C4-2B (cell line): Measurements from ENCODE around the gene TP53TG5.
A peak's percentile ranks its signal among the peaks of the same experiment; 100 is the strongest.

Experiments
- H3K27ac ChIP-seq: fragments of 450-650 bp; 2 replicates; pipeline ENCODE4 v1.5.1; 2017
- ZFX ChIP-seq: fragments of 450-650 bp; IDR thresholded peaks from 2 replicates; pipeline ENCODE4 v1.6.1; 2017
- TF ChIP-seq, protein P1 (sequence below): fragments of 450-650 bp; conservative IDR thresholded peaks from 2 replicates; pipeline ENCODE4 v1.5.1; 2017; ENCODE audit warnings: mild to moderate bottlenecking

Gene TP53TG5

DNA sequence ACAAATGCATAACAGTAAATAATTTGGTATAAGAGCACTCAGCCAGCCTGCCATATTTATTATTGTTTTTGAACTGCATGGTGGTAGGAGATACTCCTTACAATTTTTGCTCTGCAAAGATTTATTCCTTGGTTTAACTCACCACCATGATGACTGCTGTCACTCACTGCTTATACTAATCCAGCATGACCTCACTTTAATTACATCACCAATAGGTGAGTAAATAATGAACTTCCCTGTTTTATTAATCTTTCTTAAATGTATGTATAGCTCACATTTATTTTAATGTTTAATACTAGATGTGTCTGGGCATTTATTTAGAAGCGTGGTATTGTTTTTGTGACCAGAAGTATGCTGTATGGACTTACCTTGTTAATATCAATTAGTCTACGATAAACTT is 12.8 kb upstream of the TP53TG5 start:
- H3K27ac ChIP-seq = no peak overlapping the region
- TF ChIP-seq, protein P1, sequence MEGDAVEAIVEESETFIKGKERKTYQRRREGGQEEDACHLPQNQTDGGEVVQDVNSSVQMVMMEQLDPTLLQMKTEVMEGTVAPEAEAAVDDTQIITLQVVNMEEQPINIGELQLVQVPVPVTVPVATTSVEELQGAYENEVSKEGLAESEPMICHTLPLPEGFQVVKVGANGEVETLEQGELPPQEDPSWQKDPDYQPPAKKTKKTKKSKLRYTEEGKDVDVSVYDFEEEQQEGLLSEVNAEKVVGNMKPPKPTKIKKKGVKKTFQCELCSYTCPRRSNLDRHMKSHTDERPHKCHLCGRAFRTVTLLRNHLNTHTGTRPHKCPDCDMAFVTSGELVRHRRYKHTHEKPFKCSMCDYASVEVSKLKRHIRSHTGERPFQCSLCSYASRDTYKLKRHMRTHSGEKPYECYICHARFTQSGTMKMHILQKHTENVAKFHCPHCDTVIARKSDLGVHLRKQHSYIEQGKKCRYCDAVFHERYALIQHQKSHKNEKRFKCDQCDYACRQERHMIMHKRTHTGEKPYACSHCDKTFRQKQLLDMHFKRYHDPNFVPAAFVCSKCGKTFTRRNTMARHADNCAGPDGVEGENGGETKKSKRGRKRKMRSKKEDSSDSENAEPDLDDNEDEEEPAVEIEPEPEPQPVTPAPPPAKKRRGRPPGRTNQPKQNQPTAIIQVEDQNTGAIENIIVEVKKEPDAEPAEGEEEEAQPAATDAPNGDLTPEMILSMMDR = no peak
- TF ChIP-seq ZFX = no peak

DNA sequence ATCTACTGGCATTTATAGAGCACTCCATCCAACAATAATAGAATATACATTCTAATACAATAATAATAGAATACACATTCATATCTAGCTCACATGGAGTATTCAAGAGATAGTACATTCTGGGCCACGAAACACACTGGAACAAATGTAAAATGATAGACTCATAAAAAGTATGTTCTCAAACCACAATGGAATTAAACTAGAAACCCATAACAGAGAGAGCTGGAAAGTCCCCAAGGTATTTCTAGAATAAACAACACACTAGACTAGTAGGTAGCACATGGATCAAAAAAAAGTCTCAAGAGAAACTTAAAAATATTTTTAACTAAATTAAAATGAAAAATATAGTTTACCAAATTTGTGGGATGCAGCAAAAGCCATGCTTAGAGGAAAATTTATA is 9.1 kb upstream of the TP53TG5 start:
- TF ChIP-seq, protein P1 = no peak
- TF ChIP-seq ZFX = no peak
- no peak overlapping the region for H3K27ac ChIP-seq

DNA sequence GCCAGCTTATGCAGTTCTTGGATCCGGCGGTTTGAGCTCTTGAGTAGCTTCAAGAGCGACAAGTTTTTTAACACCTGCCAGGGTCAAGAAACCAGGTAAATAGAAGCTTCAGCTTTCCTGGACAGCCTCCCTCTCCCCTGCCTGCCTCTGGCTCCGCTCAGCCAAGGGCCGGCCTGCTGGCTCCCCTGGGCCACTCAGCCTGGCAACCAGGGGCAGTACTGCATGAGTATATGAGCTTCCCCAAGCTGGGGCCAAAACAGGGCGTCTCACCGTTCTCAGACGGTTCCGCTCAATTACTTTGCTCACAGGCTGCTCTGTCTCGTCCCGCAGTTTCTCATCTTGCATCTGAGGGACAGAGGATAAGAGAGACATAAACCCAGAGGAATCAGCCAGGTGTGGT is 856 bp downstream of the TP53TG5 start:
- TF ChIP-seq, protein P1 = no peak
- no peak for TF ChIP-seq ZFX
- no peak overlapping the region for H3K27ac ChIP-seq

DNA sequence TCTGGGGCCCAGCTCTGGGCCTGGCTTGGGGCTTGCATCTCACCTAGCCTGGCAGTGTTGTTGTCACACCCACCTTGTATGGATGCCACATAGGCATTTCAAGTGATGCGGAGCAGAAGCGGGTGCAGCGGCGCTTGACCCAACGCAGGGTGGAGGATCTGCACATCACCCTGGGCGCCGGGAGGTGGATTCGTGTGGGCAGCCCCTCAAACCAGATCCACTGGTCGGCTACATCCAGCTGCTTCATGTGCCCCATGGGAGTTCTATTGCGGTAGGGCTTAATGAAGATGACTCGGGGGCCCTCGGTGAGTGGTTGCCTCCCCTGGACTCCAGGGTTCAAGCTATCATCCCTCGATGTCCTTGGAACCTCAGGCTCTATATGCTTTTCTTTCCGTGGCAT is 3.2 kb downstream of the TP53TG5 start:
- TF ChIP-seq, protein P1 = no peak
- no peak for TF ChIP-seq ZFX
- no peak overlapping the region for H3K27ac ChIP-seq

DNA sequence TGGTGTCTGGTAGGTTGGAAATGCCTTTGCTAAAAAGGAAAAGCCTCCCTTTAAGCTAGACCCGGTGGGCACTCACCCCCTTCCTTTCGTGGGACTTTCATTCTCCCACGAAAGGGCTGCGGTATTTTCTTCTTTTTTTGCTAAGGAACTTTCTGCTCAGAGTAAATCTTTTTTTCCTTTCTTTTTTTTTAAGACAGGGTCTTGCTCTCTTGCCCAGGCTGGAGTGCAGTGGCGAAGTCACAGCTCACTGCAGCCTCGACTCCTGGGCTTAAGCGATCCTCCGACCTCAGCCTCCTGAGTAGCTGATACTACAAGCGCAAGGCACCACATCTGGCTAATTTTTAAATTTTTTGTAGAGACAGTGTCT is 4.0 kb downstream of the TP53TG5 start:
- no peak for TF ChIP-seq ZFX
- TF ChIP-seq, protein P1 = peak; percentile 15
- no peak overlapping the region for H3K27ac ChIP-seq

DNA sequence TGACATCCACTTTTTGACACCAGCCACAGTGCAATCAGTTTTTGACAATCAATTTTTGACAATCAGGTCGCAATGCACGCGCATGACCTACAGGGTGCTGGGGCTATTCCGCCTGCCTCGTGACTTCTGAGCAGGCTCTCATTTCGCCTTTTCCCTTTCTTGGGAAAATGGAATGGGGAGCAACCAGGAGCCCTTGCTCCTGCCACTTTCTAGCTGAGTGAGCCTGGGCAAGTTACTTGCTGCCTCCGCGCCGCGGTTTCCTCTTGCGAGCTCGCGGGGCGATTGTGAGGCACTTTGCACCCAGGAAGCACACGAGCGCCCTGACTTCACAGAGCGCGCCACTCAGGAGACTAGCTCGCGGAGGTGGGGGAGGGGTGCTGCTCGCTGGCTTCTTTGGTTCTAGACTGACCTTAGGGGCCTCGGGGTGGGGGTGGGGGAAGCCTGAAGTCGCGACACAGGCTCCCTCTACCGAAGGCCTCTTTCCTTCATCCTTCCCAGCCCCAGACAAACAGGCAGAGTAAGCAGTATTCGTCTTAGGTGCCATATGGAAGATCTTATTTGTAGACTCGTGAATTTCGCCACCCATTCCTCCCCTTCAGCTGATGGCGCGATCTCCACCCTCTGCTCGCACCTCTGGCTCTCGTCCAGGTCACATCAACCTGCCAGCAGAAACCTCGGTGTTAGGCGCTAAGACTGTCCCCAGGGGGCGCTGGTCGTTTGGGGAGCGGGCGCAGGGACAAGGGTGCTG is 4.6 kb downstream of the TP53TG5 start:
- no peak overlapping the region for H3K27ac ChIP-seq

DNA sequence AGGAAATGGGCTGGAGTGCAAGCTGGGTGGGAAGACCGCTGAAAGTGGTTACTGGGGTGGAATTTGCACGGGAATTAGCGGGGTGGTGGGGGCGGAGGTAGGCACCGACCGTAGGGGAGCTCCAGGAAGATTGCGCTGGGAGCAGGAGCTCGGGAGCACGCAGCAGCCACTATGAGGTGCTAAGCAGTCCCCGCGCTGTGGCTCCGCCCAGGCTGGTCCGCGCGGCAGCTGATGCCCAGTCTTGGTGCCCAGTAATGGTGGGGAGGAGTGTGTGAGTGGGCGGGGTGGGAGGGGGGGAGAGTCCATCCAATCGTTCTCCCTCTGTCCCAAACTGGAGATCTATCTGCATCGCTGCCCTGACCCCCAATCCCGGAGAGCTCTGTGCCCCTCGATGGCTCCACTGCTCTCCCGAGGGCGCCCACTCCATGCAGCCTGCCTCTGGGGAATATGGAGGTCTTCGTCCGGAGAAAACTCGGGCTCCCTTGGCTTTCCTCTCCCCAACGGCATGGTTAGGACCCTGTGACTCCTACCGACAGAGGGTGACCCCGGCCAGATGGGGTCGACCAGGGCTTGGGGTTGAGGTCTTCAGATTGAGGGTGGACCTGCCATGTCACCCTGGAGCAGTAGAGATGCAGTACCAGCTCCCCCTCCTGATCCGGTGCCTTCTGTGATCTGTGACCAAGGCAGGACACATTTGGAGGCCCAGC is 5.3 kb downstream of the TP53TG5 start:
- no peak overlapping the region for H3K27ac ChIP-seq
- no peak for TF ChIP-seq ZFX
- TF ChIP-seq, protein P1 = no peak

More for the DNA sequence above, 4.6 kb downstream of the TP53TG5 start:
- no peak for TF ChIP-seq ZFX
- TF ChIP-seq, protein P1 = peak; percentile 95
